WTC11 (cell line): ENCODE measurements around the gene NACC2.

Source experiments
- CBFB ChIP-seq: sonication (generic); formaldehyde crosslinking; IDR thresholded peaks from 2 replicates; pipeline ENCODE4 v1.8.1; 2022; ENCODE audit warnings: mild to moderate bottlenecking, low read depth, missing genetic modification reagents
- SMAD3 ChIP-seq: sonication (generic); formaldehyde crosslinking; IDR thresholded peaks from 2 replicates; pipeline ENCODE4 v1.8.0; 2022; ENCODE audit warnings: missing genetic modification reagents, mild to moderate bottlenecking, borderline replicate concordance
- SOX15 ChIP-seq: fragments of 250-450 bp; sonication (Bioruptor Pico); IDR thresholded peaks from 2 replicates; pipeline ENCODE4 v1.9.0; 2021; ENCODE audit warnings: mild to moderate bottlenecking
- SP1 ChIP-seq: sonication (generic); formaldehyde crosslinking; conservative IDR thresholded peaks from 2 replicates; pipeline ENCODE4 v1.8.1; 2022; ENCODE audit warnings: missing genetic modification reagents
- TF ChIP-seq, protein P1 (sequence below): fragments of 200-600 bp; IDR thresholded peaks from 2 replicates; pipeline ENCODE4 v1.8.0; 2022; ENCODE audit warnings: antibody characterized with exemption
- TF ChIP-seq, protein P2 (sequence below): fragments of 250-450 bp; sonication (Bioruptor Pico); IDR thresholded peaks from 2 replicates; pipeline ENCODE4 v1.8.0; 2021; ENCODE audit warnings: mild to moderate bottlenecking
- TF ChIP-seq, protein P3 (sequence below): fragments of 250-450 bp; sonication (Bioruptor Pico); conservative IDR thresholded peaks from 2 replicates; pipeline ENCODE4 v1.9.0; 2021; ENCODE audit warnings: mild to moderate bottlenecking
- TF ChIP-seq, protein P4 (sequence below): sonication (generic); formaldehyde crosslinking; IDR thresholded peaks from 2 replicates; pipeline ENCODE4 v1.8.0; 2022; ENCODE audit warnings: mild to moderate bottlenecking, missing genetic modification reagents

DNA sequence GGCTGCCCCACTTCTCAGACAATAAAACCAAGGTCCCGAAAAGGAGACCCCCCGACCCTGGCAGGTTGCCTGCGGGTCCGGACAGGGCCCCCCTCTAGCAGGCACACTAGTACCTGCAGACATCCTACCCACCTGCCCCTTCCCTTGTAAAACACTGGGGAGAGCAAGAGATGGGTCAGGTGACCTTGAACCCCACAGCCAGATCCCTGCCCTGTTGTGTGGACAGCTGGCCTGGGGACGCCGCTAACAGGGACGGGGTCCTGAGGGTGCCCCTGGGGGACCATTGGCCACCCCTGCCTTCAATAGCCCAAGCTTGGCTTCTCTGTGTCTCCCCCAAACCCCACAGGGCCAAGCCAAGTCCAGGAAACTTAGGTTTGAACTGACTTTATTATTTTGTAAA, 88.9 kb downstream of the NACC2 start:
- TF ChIP-seq, protein P1, sequence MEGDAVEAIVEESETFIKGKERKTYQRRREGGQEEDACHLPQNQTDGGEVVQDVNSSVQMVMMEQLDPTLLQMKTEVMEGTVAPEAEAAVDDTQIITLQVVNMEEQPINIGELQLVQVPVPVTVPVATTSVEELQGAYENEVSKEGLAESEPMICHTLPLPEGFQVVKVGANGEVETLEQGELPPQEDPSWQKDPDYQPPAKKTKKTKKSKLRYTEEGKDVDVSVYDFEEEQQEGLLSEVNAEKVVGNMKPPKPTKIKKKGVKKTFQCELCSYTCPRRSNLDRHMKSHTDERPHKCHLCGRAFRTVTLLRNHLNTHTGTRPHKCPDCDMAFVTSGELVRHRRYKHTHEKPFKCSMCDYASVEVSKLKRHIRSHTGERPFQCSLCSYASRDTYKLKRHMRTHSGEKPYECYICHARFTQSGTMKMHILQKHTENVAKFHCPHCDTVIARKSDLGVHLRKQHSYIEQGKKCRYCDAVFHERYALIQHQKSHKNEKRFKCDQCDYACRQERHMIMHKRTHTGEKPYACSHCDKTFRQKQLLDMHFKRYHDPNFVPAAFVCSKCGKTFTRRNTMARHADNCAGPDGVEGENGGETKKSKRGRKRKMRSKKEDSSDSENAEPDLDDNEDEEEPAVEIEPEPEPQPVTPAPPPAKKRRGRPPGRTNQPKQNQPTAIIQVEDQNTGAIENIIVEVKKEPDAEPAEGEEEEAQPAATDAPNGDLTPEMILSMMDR, result no peak
- TF ChIP-seq, protein P2, sequence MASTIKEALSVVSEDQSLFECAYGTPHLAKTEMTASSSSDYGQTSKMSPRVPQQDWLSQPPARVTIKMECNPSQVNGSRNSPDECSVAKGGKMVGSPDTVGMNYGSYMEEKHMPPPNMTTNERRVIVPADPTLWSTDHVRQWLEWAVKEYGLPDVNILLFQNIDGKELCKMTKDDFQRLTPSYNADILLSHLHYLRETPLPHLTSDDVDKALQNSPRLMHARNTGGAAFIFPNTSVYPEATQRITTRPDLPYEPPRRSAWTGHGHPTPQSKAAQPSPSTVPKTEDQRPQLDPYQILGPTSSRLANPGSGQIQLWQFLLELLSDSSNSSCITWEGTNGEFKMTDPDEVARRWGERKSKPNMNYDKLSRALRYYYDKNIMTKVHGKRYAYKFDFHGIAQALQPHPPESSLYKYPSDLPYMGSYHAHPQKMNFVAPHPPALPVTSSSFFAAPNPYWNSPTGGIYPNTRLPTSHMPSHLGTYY, result no peak
- TF ChIP-seq, protein P3, sequence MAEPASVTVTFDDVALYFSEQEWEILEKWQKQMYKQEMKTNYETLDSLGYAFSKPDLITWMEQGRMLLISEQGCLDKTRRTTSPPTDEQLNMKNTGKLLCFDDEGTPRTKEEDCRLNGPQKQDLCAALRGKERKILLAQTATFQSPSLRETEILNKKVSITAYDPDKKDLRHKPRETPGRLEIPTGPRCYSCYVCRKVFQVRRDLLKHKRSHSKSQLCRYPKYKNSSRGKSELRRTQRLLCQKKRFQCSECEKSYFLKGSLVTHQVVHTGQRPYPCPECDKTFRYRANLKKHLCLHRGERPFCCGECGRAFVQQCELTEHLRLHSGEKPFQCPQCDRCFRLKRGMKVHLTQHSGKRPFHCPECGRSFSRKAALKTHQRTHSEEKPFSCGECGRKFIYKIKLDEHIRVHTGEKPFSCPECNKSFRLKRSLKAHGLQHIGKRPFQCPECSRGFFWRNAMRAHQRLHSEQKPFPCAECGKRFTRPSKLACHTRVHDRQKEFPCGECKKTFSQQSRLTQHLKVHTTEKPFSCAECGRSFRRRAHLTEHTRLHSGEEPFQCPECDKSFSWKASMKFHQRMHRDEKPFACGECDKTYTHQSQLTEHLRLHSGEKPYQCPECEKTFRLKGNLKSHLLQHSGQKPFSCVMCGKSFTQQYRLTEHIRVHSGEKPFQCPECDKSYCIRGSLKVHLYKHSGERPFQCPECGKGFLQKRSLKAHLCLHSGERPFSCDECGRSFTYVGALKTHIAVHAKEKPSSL (CRISPR knock-in tag), result no peak
- TF ChIP-seq SOX15 (CRISPR knock-in tag), result no peak
- no peak for TF ChIP-seq SMAD3
- no peak for TF ChIP-seq CBFB (CRISPR knock-in tag)
- TF ChIP-seq, protein P4, sequence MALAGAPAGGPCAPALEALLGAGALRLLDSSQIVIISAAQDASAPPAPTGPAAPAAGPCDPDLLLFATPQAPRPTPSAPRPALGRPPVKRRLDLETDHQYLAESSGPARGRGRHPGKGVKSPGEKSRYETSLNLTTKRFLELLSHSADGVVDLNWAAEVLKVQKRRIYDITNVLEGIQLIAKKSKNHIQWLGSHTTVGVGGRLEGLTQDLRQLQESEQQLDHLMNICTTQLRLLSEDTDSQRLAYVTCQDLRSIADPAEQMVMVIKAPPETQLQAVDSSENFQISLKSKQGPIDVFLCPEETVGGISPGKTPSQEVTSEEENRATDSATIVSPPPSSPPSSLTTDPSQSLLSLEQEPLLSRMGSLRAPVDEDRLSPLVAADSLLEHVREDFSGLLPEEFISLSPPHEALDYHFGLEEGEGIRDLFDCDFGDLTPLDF (CRISPR knock-in tag), result no peak
- no peak for TF ChIP-seq SP1 (CRISPR knock-in tag)
